Thyroid gland (tissue), 4 donors: ENCODE results near the gene PGP. TPM values are rescaled to one million over a fixed set of nuclear protein-coding genes. Genes with fewer than 3 reads are reported as not detected.

Source experiments
- DNase-seq, 2 donors: peaks; one replicate each; pipeline ENCODE4 v3.0.0-alpha.2; 2019
- H3K27ac ChIP-seq, 3 donors: fragments of 200-600 bp; sonication (generic); 1 replicate in 2 of 3; 2 replicates in 1 of 3; pipeline ENCODE4 v1.5.1; 2016 to 2019; ENCODE audit warnings: mild to moderate bottlenecking in 1 of 3, moderate library complexity in 1 of 3
- H3K27me3 ChIP-seq: fragments of 200-600 bp; sonication (generic); one replicate; pipeline ENCODE4 v1.5.1; 2019
- H3K36me3 ChIP-seq, 2 donors: fragments of 200-600 bp; sonication (generic); one replicate each; pipeline ENCODE4 v1.5.1; 2016 to 2019
- H3K4me1 ChIP-seq, 2 donors: fragments of 200-600 bp; sonication (generic); one replicate each; pipeline ENCODE4 v1.5.1; 2017 to 2019
- H3K4me3 ChIP-seq, 3 donors: fragments of 200-600 bp; sonication (generic); replicated peaks in 1 of 3; 1 replicate in 2 of 3; 2 replicates in 1 of 3; pipeline ENCODE4 v1.5.1; 2016; ENCODE audit warnings: mild to moderate bottlenecking in 1 of 3
- H3K9me3 ChIP-seq: fragments of 200-600 bp; sonication (generic); one replicate; pipeline ENCODE4 v1.5.1; 2017
- POLR2A ChIP-seq, 2 donors: fragments of 450-650 bp; IDR thresholded peaks; one replicate each; pipeline ENCODE4 v1.6.1; 2017; ENCODE audit warnings: antibody characterized with exemption in 2 of 2, mild to moderate bottlenecking in 2 of 2, moderate library complexity in 1 of 2
- WGBS, 2 donors: methylation state at CpG; one replicate each; pipeline ENCODE4 v1.1.5; 2017; 5-methylcytosine and 5-hydroxymethylcytosine counted together
- intact Hi-C: fragments of 100-400 bp; cut with DNase I; formaldehyde crosslinking; loops from one replicate; pipeline ENCODE4 v1.15.1; 2023
- total RNA-seq, 4 donors: library from RNA; depleted of rRNA; stranded (reverse); fragments of >200 nt; gene quantifications; one replicate each; pipeline ENCODE4 v1.2.3, GENCODE V29; 2016
- TF ChIP-seq, protein P1 (sequence below), 6 experiments: fragments of 200-600 bp in 3 of 6; fragments of 450-650 bp in 3 of 6; sonication (generic) in 3 of 6; IDR thresholded peaks; one replicate each; pipeline ENCODE4 v1.5.1; 2016 to 2019; ENCODE audit warnings: antibody characterized with exemption in 6 of 6, mild to moderate bottlenecking in 2 of 6, inconsistent platforms in 1 of 6, moderate library complexity in 1 of 6

The PGP gene
- total RNA-seq, 4 donors from 2014 or later, result 13.4 to 44.0 (median 28.8) TPM

DNA sequence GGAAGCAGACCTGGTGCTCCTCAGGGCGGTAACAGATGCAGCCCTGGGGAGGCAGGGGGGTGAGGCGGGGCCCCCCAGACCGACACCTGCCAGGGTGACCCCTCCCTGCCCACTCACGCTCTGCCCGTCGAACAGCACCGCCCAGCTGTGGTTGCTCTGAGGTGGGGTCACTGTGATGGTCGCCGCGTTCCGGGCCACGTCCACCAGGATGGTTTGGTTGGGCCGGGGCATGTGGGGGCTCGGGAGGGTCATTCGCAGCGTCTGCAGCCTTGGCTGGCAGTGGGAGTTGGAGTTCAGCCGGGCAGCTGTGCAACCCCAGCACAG, 4.7 kb downstream of the PGP start:
- H3K4me1 ChIP-seq, result peaks cover 29 to 35% of the 10 kb centered on the region in 2 donors
- DNase-seq, result no peak
- peaks cover 17 to 20% of the 10 kb centered on the region in 2 donors for H3K36me3 ChIP-seq
- 75 to 93% methylated on average over 2 to 3 of the region's 17 CpGs for WGBS, 2 donors
- no peaks in the 10 kb centered on the region for H3K9me3 ChIP-seq
- no peak overlapping the region for H3K4me3 ChIP-seq
- TF ChIP-seq, protein P1, sequence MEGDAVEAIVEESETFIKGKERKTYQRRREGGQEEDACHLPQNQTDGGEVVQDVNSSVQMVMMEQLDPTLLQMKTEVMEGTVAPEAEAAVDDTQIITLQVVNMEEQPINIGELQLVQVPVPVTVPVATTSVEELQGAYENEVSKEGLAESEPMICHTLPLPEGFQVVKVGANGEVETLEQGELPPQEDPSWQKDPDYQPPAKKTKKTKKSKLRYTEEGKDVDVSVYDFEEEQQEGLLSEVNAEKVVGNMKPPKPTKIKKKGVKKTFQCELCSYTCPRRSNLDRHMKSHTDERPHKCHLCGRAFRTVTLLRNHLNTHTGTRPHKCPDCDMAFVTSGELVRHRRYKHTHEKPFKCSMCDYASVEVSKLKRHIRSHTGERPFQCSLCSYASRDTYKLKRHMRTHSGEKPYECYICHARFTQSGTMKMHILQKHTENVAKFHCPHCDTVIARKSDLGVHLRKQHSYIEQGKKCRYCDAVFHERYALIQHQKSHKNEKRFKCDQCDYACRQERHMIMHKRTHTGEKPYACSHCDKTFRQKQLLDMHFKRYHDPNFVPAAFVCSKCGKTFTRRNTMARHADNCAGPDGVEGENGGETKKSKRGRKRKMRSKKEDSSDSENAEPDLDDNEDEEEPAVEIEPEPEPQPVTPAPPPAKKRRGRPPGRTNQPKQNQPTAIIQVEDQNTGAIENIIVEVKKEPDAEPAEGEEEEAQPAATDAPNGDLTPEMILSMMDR (IDR thresholded peaks at IDR 0.05), result no peak
- TF ChIP-seq POLR2A (IDR thresholded peaks at IDR 0.05), result no peak
- H3K27me3 ChIP-seq, result no peaks in the 10 kb centered on the region
- no peak overlapping the region for H3K27ac ChIP-seq
- intact Hi-C loops, result no loop called here

DNA sequence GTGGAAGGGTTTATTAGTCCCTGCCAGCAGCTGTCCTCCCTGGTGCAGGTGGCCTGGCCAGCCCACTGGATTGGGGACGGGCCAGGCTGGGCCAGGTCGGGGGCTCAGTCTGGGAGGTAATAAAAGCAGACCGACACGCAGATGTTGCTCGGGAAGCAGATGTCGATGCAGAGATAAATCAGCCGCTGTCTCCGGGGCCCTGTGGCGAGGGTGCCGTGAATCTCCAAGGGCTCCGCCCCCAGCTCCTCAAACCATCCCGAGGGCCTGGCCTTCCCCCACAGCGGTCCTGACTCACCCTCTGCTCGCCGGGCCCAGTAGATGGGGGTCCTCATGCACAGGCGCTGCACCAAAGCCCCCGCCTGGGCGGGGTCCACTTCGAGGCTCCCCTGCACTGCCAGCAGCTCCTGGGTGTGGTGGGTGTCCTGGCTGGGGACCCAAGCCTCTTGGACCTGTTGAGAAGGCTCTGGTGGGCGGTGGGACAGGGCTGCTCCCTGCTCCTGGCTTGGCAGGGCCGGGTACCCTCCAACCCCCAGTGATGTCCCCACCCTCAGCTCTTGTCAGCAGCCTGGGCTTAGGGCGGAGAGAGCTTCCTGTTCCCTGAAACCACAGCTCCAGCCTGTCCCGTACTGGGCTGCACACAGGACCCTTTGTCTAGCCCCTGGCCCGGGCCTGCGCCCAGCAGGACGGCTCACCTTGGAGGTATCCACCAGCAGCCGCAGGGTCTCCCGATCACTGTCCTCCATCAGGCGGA, 5.2 kb downstream of the PGP start:
- TF ChIP-seq, protein P1 (IDR thresholded peaks at IDR 0.05), result no peak
- no peak for TF ChIP-seq POLR2A (IDR thresholded peaks at IDR 0.05)
- intact Hi-C loops, result no loop called here
- Histone ChIP-seq H3K4me1 (peaks cover 34 to 40% of the 10 kb centered on the region in 2 donors), H3K36me3 (peaks cover 17 to 20% of the 10 kb centered on the region in 2 donors), H3K9me3 (no peaks in the 10 kb centered on the region), H3K27ac (no peak overlapping the region), H3K27me3 (no peaks in the 10 kb centered on the region), H3K4me3 (no peak overlapping the region)
- DNase-seq, result no peak
- WGBS, 2 donors, result 92 to 97% methylated on average over 5 to 24 of the region's 29 CpGs

DNA sequence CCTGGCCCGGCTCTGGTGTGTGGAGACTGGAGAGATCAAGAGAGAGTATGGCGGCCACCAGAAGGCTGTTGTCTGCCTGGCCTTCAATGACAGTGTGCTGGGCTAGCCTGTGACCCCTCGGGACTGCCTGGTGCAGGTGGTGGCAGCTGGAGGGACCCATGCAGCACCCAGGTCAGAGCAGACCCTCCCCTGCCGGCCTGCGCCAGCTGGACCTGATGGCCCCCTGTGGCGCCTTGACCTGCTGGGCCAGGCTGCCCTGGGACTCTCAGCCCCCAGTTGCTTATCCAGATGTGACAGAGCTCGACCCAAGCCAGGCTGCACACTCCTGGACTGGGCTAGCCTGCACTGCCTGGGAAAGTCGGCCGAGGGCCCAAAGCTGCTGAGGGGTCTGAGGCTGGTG, 5.9 kb downstream of the PGP start:
- WGBS, 2 donors, result 95 to 100% methylated on average over 2 to 8 of the region's 9 CpGs
- H3K27me3 ChIP-seq, result no peaks in the 10 kb centered on the region
- H3K4me1 ChIP-seq, result peaks cover 32 to 36% of the 10 kb centered on the region in 2 donors
- intact Hi-C loops, result no loop called here
- no peak overlapping the region for H3K4me3 ChIP-seq
- H3K9me3 ChIP-seq, result no peaks in the 10 kb centered on the region
- DNase-seq, result no peak
- no peak for TF ChIP-seq POLR2A (IDR thresholded peaks at IDR 0.05)
- TF ChIP-seq, protein P1 (IDR thresholded peaks at IDR 0.05), result no peak
- peaks cover 17 to 20% of the 10 kb centered on the region in 2 donors for H3K36me3 ChIP-seq
- no peak overlapping the region for H3K27ac ChIP-seq

DNA sequence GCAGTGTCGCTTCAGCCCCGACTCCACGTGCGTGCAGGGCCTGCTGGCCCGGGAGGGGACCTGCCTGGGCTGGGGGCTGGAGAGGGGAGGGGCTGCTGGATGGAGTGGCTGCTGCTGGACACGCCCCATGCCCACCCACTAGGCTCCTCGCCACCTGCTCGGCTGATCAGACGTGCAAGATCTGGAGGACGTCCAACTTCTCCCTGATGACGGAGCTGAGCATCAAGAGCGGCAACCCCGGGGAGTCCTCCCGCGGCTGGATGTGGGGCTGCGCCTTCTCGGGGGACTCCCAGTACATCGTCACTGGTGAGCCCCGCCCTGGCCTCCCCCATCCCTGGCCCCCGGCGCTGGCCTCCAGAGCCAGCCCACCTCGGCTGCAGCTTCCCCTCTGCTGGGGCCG, 6.3 kb downstream of the PGP start:
- TF ChIP-seq, protein P1 (IDR thresholded peaks at IDR 0.05), result no peak
- TF ChIP-seq POLR2A (IDR thresholded peaks at IDR 0.05), result no peak
- intact Hi-C loops, result no loop called here
- WGBS, 2 donors, result 89 to 92% methylated on average over 16 to 18 of the region's 23 CpGs

DNA sequence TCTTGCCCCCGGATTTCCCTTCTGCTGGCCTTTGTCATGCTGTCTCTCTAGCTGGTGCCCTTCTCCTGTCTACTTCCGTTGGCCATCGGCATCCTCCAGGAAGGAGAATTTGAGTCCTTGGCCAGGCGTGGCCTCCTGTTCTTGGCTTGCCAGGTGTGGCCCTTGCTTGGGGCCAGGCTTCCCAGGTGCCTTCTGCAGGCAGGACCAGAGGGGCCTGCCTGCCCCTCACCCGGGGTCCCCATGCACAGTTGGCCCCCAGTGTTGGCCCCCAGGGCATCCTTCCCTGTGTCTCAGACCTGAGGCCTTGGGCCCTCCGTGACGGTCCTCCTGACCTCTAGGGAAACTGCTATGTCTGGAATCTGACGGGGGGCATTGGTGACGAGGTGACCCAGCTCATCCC, 6.8 kb downstream of the PGP start:
- TF ChIP-seq POLR2A (IDR thresholded peaks at IDR 0.05), result no peak
- TF ChIP-seq, protein P1 (IDR thresholded peaks at IDR 0.05), result no peak
- intact Hi-C loops, result no loop called here
- no peaks in the 10 kb centered on the region for H3K9me3 ChIP-seq
- no peaks in the 10 kb centered on the region for H3K27me3 ChIP-seq
- no peak overlapping the region for H3K27ac ChIP-seq
- H3K4me3 ChIP-seq, result no peak overlapping the region
- peaks cover 17 to 20% of the 10 kb centered on the region in 2 donors for H3K36me3 ChIP-seq
- DNase-seq, result no peak
- WGBS, 2 donors, result 94 to 96% methylated on average over 5 to 6 of the region's 9 CpGs
- peaks cover 23 to 27% of the 10 kb centered on the region in 2 donors for H3K4me1 ChIP-seq

More for the DNA sequence above, 6.3 kb downstream of the PGP start:
- DNase-seq, result no peak
- Histone ChIP-seq H3K27me3 (no peaks in the 10 kb centered on the region), H3K4me3 (no peak overlapping the region), H3K36me3 (peaks cover 17 to 20% of the 10 kb centered on the region in 2 donors), H3K9me3 (no peaks in the 10 kb centered on the region), H3K4me1 (peaks cover 27 to 32% of the 10 kb centered on the region in 2 donors), H3K27ac (no peak overlapping the region)
